Renal pelvis (tissue), 12 donors: Measurements from ENCODE around the gene VPS33B. TPM values are rescaled to one million over a fixed set of nuclear protein-coding genes. Genes with fewer than 3 reads are reported as not detected.
A peak's percentile ranks its signal among the peaks of the same experiment; 100 is the strongest.
"Not testable (repeated sequence)": the region's sequence is repeated elsewhere in the genome, so short reads cannot be mapped to it uniquely, and the experiment has no call there.

Source experiments
- DNase-seq: peaks from one replicate; pipeline ENCODE4 v3.0.0-alpha.2; 2013
- long read RNA-seq, 16 experiments: transcript quantifications; one replicate each; lab custom pipeline, GENCODE V29; 2026
- polyA plus RNA-seq, 3 donors: library from polyadenylated mRNA; unstranded; fragments of 120-200 nt; gene quantifications; one replicate each; pipeline ENCODE4 v1.2.1, GENCODE V29; 2013; ENCODE audit not compliant: insufficient read length in 3 of 3

The VPS33B gene
- 10 to 100 TPM; 17.1 to 22.9 (median 19.3) TPM for polyA plus RNA-seq
- long read RNA-seq, donor 1, partial matches to known transcripts: 0 of 3 reads
- long read RNA-seq, donor 1, other reads (novel, unspliced or antisense): 0 of 3 reads
- long read RNA-seq, donor 2, partial matches to known transcripts: 0 of 2 reads
- long read RNA-seq, donor 2, other reads (novel, unspliced or antisense): 0 of 2 reads
- long read RNA-seq, donor 3: 0 reads
- long read RNA-seq, donor 4, partial matches to known transcripts: 0 of 3 reads
- long read RNA-seq, donor 4, other reads (novel, unspliced or antisense): 0 of 3 reads
- long read RNA-seq, donor 5, partial matches to known transcripts: 0 of 1 reads
- long read RNA-seq, donor 5, other reads (novel, unspliced or antisense): 0 of 1 reads
- long read RNA-seq, donor 6: 0 reads
- long read RNA-seq, donor 7, partial matches to known transcripts: 0 of 4 reads
- long read RNA-seq, donor 7, other reads (novel, unspliced or antisense): 0 of 4 reads
- long read RNA-seq, donor 8: 0 reads
- long read RNA-seq, donor 9, partial matches to known transcripts: 6 of 8 reads
- long read RNA-seq, donor 9, other reads (novel, unspliced or antisense): 0 of 8 reads
- long read RNA-seq, donor 10, partial matches to known transcripts: 0 of 1 reads
- long read RNA-seq, donor 10, other reads (novel, unspliced or antisense): 0 of 1 reads
- long read RNA-seq, donor 11: 0 reads
- long read RNA-seq, donor 12, partial matches to known transcripts: 0 of 2 reads
- long read RNA-seq, donor 12, other reads (novel, unspliced or antisense): 0 of 2 reads
- long read RNA-seq, donor 13, partial matches to known transcripts: 0 of 1 reads
- long read RNA-seq, donor 13, other reads (novel, unspliced or antisense): 0 of 1 reads
- long read RNA-seq, donor 14: 0 reads
- long read RNA-seq, donor 15: 0 reads
- long read RNA-seq, donor 16, partial matches to known transcripts: 0 of 3 reads
- long read RNA-seq, donor 16, other reads (novel, unspliced or antisense): 0 of 3 reads

- DNase-seq: peak; percentile 92
Measured at GRCh38 chr15:91022075-91022831, at the start of gene VPS33B. VPS33B (minus strand) TSS chr15:91022594; CDS start chr15:91022249, 345 bp downstream.

DNA sequence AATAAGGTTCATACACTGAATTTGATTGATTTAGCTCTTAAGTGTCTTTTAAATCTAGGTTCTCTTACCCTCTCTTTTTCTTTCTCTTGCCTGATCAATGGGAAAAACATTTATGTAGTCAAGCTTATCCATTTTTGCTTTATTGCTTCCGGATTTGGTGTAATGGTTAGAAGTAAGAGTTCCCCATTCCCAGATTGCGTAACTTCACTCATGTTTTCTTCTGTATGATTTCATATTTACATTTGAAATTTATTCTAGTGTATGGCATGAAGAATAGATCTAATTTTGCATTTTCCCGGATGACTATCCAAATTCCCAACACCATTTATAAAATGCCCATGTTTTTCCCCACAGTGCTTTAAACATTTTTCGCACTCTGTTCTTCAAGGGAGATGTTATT lies 49.8 kb upstream of the VPS33B start:
- DNase-seq: no peak

DNA sequence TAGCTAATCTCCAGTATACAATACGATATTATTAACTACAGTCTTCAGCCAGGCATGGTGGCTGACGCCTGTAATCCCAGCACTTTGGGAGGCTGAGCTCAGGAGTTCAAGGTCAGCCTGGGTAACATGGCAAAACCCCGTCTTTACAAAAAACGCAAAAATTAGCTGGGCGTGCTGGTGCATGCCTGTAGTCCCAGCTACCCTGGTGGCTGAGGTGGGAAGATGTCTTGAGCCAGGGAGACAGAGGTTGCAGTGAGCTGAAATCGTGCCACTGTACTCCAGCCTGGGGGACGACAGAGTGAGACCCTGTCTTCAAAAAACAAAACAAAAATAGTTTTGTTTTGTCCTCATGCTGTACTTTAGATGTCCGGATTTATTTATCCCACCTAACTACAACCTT lies 48.5 kb upstream of the VPS33B start:
- DNase-seq: no peak

- DNase-seq: no peak
Measured at GRCh38 chr15:91068966-91069365, 46.6 kb upstream of the VPS33B start.

- DNase-seq: no peak
Measured at GRCh38 chr15:91068436-91068835, 46.0 kb upstream of the VPS33B start.

GRCh38 chr15:91067036-91067435 lies 44.6 kb upstream of the VPS33B start:
- DNase-seq: no peak

GRCh38 chr15:91065505-91065904 lies 43.1 kb upstream of the VPS33B start:
- no peak for DNase-seq

- DNase-seq: no peak
Measured at GRCh38 chr15:91061997-91062396, 39.6 kb upstream of the VPS33B start.

DNA sequence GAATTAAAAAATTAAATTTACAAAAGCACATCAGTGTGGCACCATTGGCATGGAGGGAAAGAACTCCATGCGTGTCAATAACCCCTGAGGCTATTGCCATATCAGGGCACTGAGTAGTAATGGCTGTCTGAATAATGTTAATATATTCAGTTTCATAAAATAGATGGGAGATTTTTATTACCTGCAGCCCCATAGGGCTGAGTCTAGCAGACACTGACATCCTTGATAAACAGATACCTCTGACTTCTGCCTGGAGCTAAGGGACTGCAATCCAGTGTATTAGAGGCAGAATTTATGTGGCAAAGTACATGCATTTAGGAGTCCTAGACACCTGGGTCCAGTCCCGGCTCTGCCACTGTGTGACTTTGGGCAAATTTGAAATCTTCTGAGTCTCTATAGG lies 38.8 kb upstream of the VPS33B start:
- no peak for DNase-seq

GRCh38 chr15:91055548-91056331 lies 33.3 kb upstream of the VPS33B start:
- peak; percentile 57 for DNase-seq

DNA sequence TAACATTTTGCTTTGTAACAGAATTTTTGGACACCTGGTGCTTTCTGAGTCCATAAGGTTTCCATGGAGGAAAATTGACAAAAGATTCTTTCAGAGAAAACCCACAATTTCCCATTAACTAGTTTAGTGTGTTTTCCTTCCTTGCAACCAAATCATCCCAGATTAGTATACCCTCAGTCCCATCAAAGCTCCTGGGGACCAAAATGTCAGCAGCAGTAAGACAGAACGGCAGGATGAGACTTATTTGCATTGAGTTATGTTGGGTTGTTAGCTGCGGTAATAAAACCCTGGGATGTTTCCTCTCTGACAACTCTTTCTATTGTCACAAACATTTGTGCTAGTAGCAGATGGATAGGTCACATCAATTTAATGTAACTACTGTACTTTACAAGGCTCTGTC lies 32.4 kb upstream of the VPS33B start:
- DNase-seq: no peak

DNA sequence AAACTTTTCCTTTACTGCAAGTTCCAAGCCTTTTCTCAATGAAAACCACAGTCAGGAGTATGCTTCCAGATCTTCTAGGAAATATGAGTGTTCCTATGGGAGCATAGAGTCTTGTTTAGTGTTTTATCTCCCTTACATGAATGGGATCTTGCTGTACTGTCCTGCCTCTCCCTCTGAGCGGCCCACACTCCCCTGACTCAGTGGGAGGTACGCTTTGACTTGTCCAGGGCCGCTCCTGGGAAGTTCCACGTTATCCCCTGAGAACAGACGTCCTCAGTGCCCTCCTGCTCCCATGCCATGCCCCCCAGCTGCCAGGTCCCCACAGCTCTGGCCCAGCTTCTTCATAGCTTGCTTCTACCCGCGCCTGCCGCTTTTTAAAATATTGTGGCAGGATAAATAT lies 28.9 kb upstream of the VPS33B start:
- no peak for DNase-seq

GRCh38 chr15:91050128-91050455 lies 27.7 kb upstream of the VPS33B start:
- DNase-seq: no peak

DNA sequence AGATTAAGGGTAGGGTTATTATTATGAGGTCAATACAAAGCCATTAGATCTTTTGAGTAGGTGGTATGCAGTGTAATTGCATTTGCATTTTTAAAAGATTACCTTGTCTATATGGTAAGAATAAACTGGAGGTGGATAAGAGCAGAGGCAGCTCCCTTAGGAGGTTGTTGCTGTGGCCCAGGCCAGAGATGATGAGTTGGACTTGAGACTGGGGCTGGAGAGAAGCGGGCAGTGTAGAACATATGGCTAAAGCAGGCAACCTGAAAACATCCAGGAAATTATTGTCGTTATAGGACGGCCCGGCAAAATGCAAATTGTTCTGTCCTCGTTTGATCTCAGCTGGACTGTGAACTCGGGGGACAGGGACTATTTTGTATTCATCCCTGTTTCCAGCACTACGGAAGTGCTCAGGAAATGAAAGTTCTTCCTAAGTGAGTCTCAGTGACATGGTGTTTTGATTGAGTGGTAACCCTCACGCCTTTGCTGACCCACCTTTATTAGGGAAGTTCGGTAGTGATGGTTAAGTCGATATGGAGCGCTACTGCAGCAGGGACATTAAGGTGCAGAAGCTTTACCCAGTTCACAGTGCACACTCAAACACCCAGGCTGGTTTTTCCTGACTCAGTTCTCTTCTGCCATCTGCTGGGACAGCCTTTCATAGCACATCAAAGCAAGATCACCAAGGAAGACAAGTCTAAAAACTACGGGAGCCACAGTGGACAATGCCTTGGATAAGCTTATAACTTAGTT lies 27.2 kb upstream of the VPS33B start:
- DNase-seq: peak; percentile 66

- no peak for DNase-seq
Measured at GRCh38 chr15:91047545-91048199, 25.3 kb upstream of the VPS33B start.

DNA sequence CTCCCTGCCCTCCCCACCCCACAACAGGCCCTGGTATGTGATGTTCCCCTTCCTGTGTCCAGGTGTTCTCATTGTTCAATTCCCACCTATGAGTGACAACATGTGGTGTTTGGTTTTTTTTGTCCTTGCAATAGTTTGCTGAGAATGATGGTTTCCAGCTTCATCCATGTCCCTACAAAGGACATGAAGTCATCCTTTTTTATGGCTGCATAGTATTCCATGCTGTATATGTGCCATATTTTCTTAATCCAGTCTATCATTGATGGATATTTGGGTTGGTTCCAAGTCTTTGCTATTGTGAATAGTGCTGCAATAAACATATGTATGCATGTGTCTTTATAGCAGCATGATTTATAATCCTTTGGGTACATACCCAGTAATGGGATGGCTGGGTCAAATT lies 23.7 kb upstream of the VPS33B start:
- not testable (repeated sequence) for DNase-seq

GRCh38 chr15:91045065-91045464 lies 22.7 kb upstream of the VPS33B start:
- DNase-seq: no peak

DNA sequence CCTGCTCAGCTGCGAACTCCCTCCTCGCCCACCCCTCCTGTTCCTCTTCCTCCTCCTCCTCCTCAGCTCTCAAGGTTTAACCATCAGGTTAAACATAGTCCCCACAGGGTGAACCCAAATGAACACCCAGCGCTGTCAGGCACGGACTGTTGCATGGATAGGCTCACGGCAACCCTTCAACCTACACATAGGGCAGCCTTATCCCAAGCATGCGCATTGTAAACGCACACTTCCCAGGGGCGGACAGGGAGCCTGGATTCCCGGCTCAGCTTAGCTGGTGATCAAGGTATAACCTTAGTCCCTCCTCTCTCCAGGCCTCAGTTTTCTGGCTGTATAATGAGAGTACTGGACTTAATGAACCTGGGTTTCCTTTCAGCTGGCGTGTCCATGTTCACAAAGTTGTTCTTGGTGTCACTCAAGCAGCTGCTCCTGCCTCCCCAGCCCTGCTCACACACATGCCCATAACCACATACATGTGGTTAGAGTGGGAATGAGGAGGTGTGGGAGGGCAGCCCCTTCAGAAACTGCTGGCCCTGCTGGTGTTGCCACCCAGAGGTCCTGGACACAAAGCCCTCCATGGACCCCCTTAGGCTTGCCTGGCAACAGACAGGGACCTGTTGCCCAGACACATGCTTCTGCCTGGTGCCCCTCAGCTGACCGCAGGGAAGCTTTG lies 20.9 kb upstream of the VPS33B start:
- DNase-seq: no peak

DNA sequence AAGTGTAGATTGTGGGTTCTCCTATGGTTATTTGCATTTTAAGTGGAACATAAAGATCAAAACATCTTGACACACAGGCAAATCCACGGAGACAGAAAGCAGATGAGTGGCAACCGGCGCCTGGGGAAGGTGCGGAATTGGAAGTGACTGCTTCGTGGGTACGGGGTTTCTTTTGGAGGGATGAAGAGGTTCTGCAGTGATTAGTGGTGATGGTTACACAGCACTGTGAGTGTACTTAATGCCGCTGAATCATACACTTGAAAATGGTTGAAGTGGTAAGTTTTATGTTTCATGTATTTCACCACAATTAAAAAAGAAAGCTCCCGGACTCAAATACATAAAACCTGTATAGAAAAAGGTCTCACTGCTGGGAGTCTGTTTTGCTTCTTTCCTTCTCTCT lies 18.5 kb upstream of the VPS33B start:
- no peak for DNase-seq
